Keratinocyte (primary cell): ENCODE results near the gene CMKLR1. TPM values are rescaled to one million over a fixed set of nuclear protein-coding genes. Genes with fewer than 3 reads are reported as not detected.

Source experiments
- DNase-seq: peaks from one replicate; pipeline ENCODE4 v3.0.0-alpha.2; 2011; ENCODE audit warnings: low read depth, missing footprints, low spot score
- FAIRE-seq: peaks from 2 replicates; lab custom pipeline; 2011; peaks lifted over from hg19 to GRCh38; lab: Jason Lieb, UNC
- H2AFZ ChIP-seq: 2 replicates; pipeline ENCODE4 v1.6.0; 2012; ENCODE audit warnings: low read length, control low read depth, inconsistent platforms; ENCODE audit not compliant: control insufficient read depth
- H3K27ac ChIP-seq: 2 replicates; pipeline ENCODE4 v1.5.1; 2011; ENCODE audit warnings: low read length; ENCODE audit not compliant: control insufficient read depth, insufficient read depth
- H3K27me3 ChIP-seq: 3 replicates; pipeline ENCODE4 v1.6.0; 2011; ENCODE audit warnings: low read length; ENCODE audit not compliant: control insufficient read depth, insufficient read depth; ENCODE audit errors: extremely low read depth
- H3K36me3 ChIP-seq, 2 experiments: 2 replicates in 1 of 2; 3 replicates in 1 of 2; pipeline ENCODE4 v1.5.1; 2011; ENCODE audit warnings: low read length in 2 of 2, mild to moderate bottlenecking in 1 of 2; ENCODE audit not compliant: control insufficient read depth in 2 of 2, insufficient read depth in 2 of 2; ENCODE audit errors: extremely low read depth in 1 of 2
- H3K4me1 ChIP-seq: 3 replicates; pipeline ENCODE4 v1.5.1; 2011; ENCODE audit warnings: low read length; ENCODE audit not compliant: control insufficient read depth, insufficient read depth; ENCODE audit errors: extremely low read depth
- H3K4me2 ChIP-seq: 3 replicates; pipeline ENCODE4 v1.6.0; 2011; ENCODE audit warnings: low read depth, low read length; ENCODE audit not compliant: control insufficient read depth, insufficient read depth; ENCODE audit errors: extremely low read depth
- H3K4me3 ChIP-seq, 3 experiments: fragments of 200-600 bp in 1 of 3; sonication (generic) in 1 of 3; 2 replicates in 2 of 3; 3 replicates in 1 of 3; pipeline ENCODE4 v1.5.1; 2011 to 2016; ENCODE audit warnings: low read length in 3 of 3, mild to moderate bottlenecking in 3 of 3, control low read depth in 2 of 3, inconsistent platforms in 1 of 3, low read depth in 1 of 3, mixed read lengths in 1 of 3, mixed run types in 1 of 3, moderate library complexity in 1 of 3; ENCODE audit not compliant: control insufficient read depth in 2 of 3, insufficient read depth in 2 of 3; ENCODE audit errors: extremely low read depth in 1 of 3
- H3K79me2 ChIP-seq: 2 replicates; pipeline ENCODE4 v1.6.0; 2012; ENCODE audit warnings: low read length; ENCODE audit not compliant: control insufficient read depth, insufficient read depth
- H3K9ac ChIP-seq: 3 replicates; pipeline ENCODE4 v1.6.0; 2011; ENCODE audit warnings: low read length; ENCODE audit not compliant: control insufficient read depth, insufficient read depth; ENCODE audit errors: extremely low read depth
- H3K9me1 ChIP-seq: 3 replicates; pipeline ENCODE4 v1.6.0; 2011; ENCODE audit warnings: low read length; ENCODE audit not compliant: control insufficient read depth, insufficient read depth; ENCODE audit errors: extremely low read depth
- H3K9me3 ChIP-seq: 2 replicates; pipeline ENCODE4 v1.5.1; 2012; ENCODE audit warnings: low read depth, low read length; ENCODE audit not compliant: control insufficient read depth
- H4K20me1 ChIP-seq: 3 replicates; pipeline ENCODE4 v1.6.0; 2011; ENCODE audit warnings: low read length; ENCODE audit not compliant: control insufficient read depth, insufficient read depth; ENCODE audit errors: extremely low read depth
- EZH2 ChIP-seq: IDR thresholded peaks from one replicate; pipeline ENCODE4 v1.6.1; 2012; ENCODE audit warnings: inconsistent platforms, mild to moderate bottlenecking, low read length, moderate library complexity
- dilution Hi-C: fragments of 300-500 bp; cut with MboI; formaldehyde crosslinking; loops from one replicate; pipeline ENCODE4 v1.7.0; 2020; ENCODE audit warnings: low sequenced_read_pairs; ENCODE audit not compliant: extremely low pct_ligation_motif_present
- polyA plus RNA-seq, 5 experiments: library from polyadenylated mRNA; depleted of rRNA in 3 of 5; stranded (reverse) in 3 of 5; stranded (forward) in 1 of 5; unstranded in 1 of 5; fragments of >200 nt; gene quantifications; 1 replicate in 1 of 5; 2 replicates in 3 of 5; 3 replicates in 1 of 5; pipeline versions ENCODE4 v1.2.1 to v1.2.3, GENCODE V29; 2011 to 2012; ENCODE audit warnings: missing spikeins in 2 of 5, low read depth in 1 of 5, low replicate concordance in 1 of 5
- TF ChIP-seq, protein P1 (sequence below), 3 experiments: IDR thresholded peaks in 1 of 3; conservative IDR thresholded peaks in 1 of 3; optimal IDR thresholded peaks in 1 of 3; 2 replicates in 2 of 3; 3 replicates in 1 of 3; pipeline versions ENCODE3 to v1.5.1; 2011; ENCODE audit warnings: low read length in 3 of 3, mild to moderate bottlenecking in 3 of 3, moderate library complexity in 2 of 3, control low read depth in 1 of 3, inconsistent platforms in 1 of 3; ENCODE audit not compliant: insufficient read depth in 2 of 3; ENCODE audit errors: extremely low read depth in 1 of 3

The CMKLR1 gene
- polyA plus RNA-seq, 1 donor (not counting 4 experiments of a cell fraction or from before 2014, with no cell fraction given): not detected

DNA sequence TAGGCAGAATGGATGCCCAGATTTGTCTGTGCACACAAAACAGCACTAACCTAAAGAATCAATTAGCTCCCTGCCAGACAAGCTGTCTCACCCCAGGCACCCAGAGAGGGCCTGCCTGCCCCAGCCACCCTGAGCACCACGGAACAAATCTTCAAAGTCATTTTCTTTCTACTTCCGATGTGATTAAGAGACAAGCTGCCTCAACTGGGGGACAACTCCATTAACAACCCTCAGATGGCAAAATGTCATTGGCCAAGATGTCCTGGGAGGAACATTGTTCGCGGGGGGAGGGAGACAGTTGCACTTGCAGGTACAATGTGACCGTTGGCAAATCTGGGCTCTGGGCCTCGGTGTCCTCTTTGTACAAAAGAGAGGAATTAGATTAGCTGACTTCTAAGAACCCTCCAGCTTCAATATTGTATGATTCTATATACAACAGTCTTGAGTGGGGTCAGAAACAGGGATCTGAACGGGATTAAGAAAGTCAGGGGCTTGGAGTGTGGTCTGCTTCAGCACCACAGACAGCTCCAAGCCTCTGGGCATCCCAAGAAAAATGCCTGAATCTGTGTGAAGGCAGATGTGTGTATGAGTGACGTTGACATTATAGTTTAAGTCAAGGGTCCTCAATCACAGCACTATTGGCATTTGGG, 42.8 kb upstream of the CMKLR1 start:
- H3K9me1 ChIP-seq: no peaks in the 10 kb centered on the region
- no peaks in the 10 kb centered on the region for H3K79me2 ChIP-seq
- FAIRE-seq (no peak), DNase-seq (no peak)
- H2AFZ ChIP-seq: no peak overlapping the region
- no peaks in the 10 kb centered on the region for H3K9me3 ChIP-seq
- no peak overlapping the region for H3K9ac ChIP-seq
- H3K36me3 ChIP-seq: no peaks in the 10 kb centered on the region
- dilution Hi-C loops: no loop called here
- H3K27ac ChIP-seq: no peak overlapping the region
- TF ChIP-seq EZH2: no peak
- TF ChIP-seq, protein P1, sequence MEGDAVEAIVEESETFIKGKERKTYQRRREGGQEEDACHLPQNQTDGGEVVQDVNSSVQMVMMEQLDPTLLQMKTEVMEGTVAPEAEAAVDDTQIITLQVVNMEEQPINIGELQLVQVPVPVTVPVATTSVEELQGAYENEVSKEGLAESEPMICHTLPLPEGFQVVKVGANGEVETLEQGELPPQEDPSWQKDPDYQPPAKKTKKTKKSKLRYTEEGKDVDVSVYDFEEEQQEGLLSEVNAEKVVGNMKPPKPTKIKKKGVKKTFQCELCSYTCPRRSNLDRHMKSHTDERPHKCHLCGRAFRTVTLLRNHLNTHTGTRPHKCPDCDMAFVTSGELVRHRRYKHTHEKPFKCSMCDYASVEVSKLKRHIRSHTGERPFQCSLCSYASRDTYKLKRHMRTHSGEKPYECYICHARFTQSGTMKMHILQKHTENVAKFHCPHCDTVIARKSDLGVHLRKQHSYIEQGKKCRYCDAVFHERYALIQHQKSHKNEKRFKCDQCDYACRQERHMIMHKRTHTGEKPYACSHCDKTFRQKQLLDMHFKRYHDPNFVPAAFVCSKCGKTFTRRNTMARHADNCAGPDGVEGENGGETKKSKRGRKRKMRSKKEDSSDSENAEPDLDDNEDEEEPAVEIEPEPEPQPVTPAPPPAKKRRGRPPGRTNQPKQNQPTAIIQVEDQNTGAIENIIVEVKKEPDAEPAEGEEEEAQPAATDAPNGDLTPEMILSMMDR (optimal IDR thresholded peaks at IDR 0.05 in 1 of 3, IDR thresholded peaks at IDR 0.05 in 1 of 3, conservative IDR thresholded peaks at IDR 0.05 in 1 of 3; ENCODE audit: extremely low read depth in 1 of 3, insufficient read depth in 2 of 3, low read length in 3 of 3): no peak
- no peak overlapping the region for H3K4me3 ChIP-seq
- no peaks in the 10 kb centered on the region for H4K20me1 ChIP-seq
- no peaks in the 10 kb centered on the region for H3K27me3 ChIP-seq
- H3K4me2 ChIP-seq: no peak overlapping the region
- H3K4me1 ChIP-seq: no peaks in the 10 kb centered on the region

DNA sequence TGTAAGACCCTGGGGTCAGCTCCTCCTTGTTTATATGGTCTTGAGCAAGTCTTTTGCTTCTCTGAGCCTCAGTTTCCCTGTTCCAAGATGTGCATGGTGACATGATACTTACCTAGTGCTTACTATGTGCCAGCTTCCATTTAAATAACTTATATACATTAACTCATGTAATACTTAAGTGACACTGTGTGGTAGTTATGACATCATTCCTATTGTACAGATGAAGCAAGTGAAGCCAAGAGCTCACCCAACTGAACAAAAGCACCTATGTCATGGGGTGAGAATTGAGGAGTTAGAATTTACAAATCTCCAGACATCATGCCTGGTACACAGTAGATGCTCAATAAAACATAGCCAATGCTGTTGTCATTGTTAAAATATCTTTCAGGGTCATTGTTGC, 41.3 kb upstream of the CMKLR1 start:
- TF ChIP-seq, protein P1 (optimal IDR thresholded peaks at IDR 0.05 in 1 of 3, IDR thresholded peaks at IDR 0.05 in 1 of 3, conservative IDR thresholded peaks at IDR 0.05 in 1 of 3; ENCODE audit: extremely low read depth in 1 of 3, insufficient read depth in 2 of 3, low read length in 3 of 3): no peak
- TF ChIP-seq EZH2: no peak
- Histone ChIP-seq H3K9me1 (no peaks in the 10 kb centered on the region), H3K27me3 (no peaks in the 10 kb centered on the region), H3K4me2 (no peak overlapping the region), H3K79me2 (no peaks in the 10 kb centered on the region), H3K27ac (no peak overlapping the region), H3K4me3 (no peak overlapping the region), H3K4me1 (no peaks in the 10 kb centered on the region), H3K9me3 (no peaks in the 10 kb centered on the region), H2AFZ (no peak overlapping the region), H3K36me3 (no peaks in the 10 kb centered on the region), H4K20me1 (no peaks in the 10 kb centered on the region), H3K9ac (no peak overlapping the region)
- FAIRE-seq (no peak), DNase-seq (no peak)
- dilution Hi-C loops: no loop called here
